ENCODE data around the gene EIF2S1. TPM values are rescaled to one million over a fixed set of nuclear protein-coding genes. Genes with fewer than 3 reads are reported as not detected.

The EIF2S1 gene
- total and polyA plus RNA-seq, 2 of the 13 experiments (the other 11 are each of a cell fraction or from before 2014, with no cell fraction given), result 49.1 to 246 TPM

DNA sequence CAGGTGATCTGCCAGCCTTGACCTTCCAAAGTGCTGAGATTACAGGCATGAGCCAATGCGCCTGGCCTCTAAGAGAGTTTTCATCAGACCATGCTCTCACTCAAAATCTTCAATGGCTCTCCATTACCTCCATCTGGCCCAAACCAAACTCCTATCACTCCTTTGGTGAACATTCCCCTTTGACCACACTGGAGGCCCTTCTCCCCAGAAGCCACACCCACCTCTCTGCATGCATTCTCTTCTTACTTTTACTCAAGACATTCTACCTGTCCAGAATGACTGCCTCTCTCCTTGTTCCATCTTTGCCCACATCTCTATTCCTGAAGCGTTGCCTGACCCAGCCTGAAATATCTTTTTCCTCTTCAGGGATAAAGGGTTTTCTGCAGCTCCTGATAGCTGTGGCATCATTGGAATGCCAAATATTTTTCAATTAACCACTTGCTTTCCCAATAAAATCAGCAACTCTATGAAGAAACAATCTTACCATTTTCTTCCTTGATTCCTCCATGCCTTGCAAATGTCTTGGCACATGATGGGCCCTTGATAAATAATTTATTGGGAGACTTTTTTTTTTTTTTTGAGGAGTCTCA lies 36.3 kb downstream of the EIF2S1 start:
- TF ChIP-seq ZNF263 (CRISPR knock-in tag; IDR thresholded peaks at IDR 0.05) (no peak), JUNB (CRISPR knock-in tag; IDR thresholded peaks at IDR 0.05; ENCODE audit: borderline replicate concordance) (no peak), ZNF337 (CRISPR knock-in tag; IDR thresholded peaks at IDR 0.05; ENCODE audit: borderline replicate concordance, low read depth) (no peak), KDM6A (CRISPR knock-in tag; IDR thresholded peaks at IDR 0.05; ENCODE audit: low read depth) (no peak), ZNF652 (CRISPR knock-in tag; IDR thresholded peaks at IDR 0.05; ENCODE audit: borderline replicate concordance, low read depth) (peak; percentile 25; the same call in 1 of the 2 replicates), ZNF788 (CRISPR knock-in tag; IDR thresholded peaks at IDR 0.05; ENCODE audit: borderline replicate concordance) (no peak), ZNF547 (CRISPR knock-in tag; IDR thresholded peaks at IDR 0.05) (no peak)
- TF ChIP-seq, protein P1, sequence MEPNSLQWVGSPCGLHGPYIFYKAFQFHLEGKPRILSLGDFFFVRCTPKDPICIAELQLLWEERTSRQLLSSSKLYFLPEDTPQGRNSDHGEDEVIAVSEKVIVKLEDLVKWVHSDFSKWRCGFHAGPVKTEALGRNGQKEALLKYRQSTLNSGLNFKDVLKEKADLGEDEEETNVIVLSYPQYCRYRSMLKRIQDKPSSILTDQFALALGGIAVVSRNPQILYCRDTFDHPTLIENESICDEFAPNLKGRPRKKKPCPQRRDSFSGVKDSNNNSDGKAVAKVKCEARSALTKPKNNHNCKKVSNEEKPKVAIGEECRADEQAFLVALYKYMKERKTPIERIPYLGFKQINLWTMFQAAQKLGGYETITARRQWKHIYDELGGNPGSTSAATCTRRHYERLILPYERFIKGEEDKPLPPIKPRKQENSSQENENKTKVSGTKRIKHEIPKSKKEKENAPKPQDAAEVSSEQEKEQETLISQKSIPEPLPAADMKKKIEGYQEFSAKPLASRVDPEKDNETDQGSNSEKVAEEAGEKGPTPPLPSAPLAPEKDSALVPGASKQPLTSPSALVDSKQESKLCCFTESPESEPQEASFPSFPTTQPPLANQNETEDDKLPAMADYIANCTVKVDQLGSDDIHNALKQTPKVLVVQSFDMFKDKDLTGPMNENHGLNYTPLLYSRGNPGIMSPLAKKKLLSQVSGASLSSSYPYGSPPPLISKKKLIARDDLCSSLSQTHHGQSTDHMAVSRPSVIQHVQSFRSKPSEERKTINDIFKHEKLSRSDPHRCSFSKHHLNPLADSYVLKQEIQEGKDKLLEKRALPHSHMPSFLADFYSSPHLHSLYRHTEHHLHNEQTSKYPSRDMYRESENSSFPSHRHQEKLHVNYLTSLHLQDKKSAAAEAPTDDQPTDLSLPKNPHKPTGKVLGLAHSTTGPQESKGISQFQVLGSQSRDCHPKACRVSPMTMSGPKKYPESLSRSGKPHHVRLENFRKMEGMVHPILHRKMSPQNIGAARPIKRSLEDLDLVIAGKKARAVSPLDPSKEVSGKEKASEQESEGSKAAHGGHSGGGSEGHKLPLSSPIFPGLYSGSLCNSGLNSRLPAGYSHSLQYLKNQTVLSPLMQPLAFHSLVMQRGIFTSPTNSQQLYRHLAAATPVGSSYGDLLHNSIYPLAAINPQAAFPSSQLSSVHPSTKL (CRISPR knock-in tag; IDR thresholded peaks at IDR 0.05), result no peak
- ChIA-PET POLR2A (no interaction called here), CTCF (ENCODE audit: low intra/inter-chr PET ratio, low total read pairs) (no interaction called here)
- Histone ChIP-seq H3K27ac (ENCODE audit: extremely low read length, insufficient read depth, low read length) (no peak overlapping the region), H3K4me2 (ENCODE audit: low read depth, low read length) (no peak overlapping the region), H3K4me1 (ENCODE audit: insufficient read depth, low read length) (peaks cover 35% of the 10 kb centered on the region), H3K27me3 (ENCODE audit: control insufficient read depth in 1 of 2, insufficient read depth in 2 of 2, low read length in 2 of 2) (no peaks in the 10 kb centered on the region; a peak in 2 of 5 replicates), H4K20me1 (ENCODE audit: insufficient read depth, low read length) (no peaks in the 10 kb centered on the region), H3K36me3 (replicated peaks in 1 of 2; ENCODE audit: control insufficient read depth in 1 of 2, insufficient read depth in 2 of 2, low read length in 2 of 2) (no peaks in the 10 kb centered on the region), H2AFZ (ENCODE audit: low read length) (no peak overlapping the region), H3K9me3 (ENCODE audit: low read length) (no peaks in the 10 kb centered on the region), H3K4me3 (replicated peaks in 1 of 3; ENCODE audit: insufficient read depth in 1 of 3, low read depth in 2 of 3, low read length in 3 of 3) (no peak overlapping the region), H3K9ac (ENCODE audit: insufficient read depth, low read depth, low read length) (no peak overlapping the region), H3K79me2 (ENCODE audit: insufficient read depth, low read length) (no peaks in the 10 kb centered on the region)
- no TSS peak for BruUV-seq (replicated peaks)
- in situ Hi-C loops (cut with HindIII; ENCODE audit: extremely low pct_ligation_motif_present, low pct_unique_long_range_greater_than_20kb) (no loop called here), intact Hi-C loops (cut with micrococcal nuclease; ENCODE audit: unreplicated experiment) (no loop called here)
- ATAC-seq (no peak), DNase-seq (ENCODE audit: low spot score) (no peak), FAIRE-seq (no peak)
- WGBS (ENCODE audit: low lambda C conversion rate), result 4% methylated on average over 2 of the region's 2 CpGs
